G401 (cell line): ENCODE data around the gene HSD17B4. TPM values are rescaled to one million over a fixed set of nuclear protein-coding genes. Genes with fewer than 3 reads are reported as not detected.

Source experiments
- DNase-seq: peaks from one replicate; pipeline ENCODE4 v3.0.0-alpha.2; 2015; ENCODE audit warnings: low spot score
- in situ Hi-C: cut with HindIII; loops from 2 replicates; pipeline ENCODE4 v1.10.0; 2016; ENCODE audit warnings: low sequenced_read_pairs, mixed read lengths
- total RNA-seq: library from RNA; depleted of rRNA; stranded (reverse); fragments of >200 nt; shearing (Covaris generic); gene quantifications from 2 replicates; pipeline ENCODE4 v1.2.3, GENCODE V29; 2014; rRNA removed

HSD17B4 gene
- total RNA-seq, 1 experiment from 2014 or later, result 175 TPM

DNA sequence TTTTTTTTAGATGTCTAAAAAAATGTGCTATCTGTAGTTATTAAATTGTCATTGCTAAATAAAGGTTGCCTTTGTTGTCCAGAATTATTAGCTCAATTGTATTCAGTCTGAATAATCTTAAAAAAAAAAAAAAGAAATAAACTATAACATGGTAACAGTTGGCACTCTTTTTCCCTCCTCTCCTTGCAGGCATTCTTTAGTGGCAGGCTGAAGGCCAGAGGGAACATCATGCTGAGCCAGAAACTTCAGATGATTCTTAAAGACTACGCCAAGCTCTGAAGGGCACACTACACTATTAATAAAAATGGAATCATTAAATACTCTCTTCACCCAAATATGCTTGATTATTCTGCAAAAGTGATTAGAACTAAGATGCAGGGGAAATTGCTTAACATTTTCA, 89.4 kb downstream of the HSD17B4 start:
- DNase-seq, result peak; percentile 2
- in situ Hi-C loops, result no loop called here

DNA sequence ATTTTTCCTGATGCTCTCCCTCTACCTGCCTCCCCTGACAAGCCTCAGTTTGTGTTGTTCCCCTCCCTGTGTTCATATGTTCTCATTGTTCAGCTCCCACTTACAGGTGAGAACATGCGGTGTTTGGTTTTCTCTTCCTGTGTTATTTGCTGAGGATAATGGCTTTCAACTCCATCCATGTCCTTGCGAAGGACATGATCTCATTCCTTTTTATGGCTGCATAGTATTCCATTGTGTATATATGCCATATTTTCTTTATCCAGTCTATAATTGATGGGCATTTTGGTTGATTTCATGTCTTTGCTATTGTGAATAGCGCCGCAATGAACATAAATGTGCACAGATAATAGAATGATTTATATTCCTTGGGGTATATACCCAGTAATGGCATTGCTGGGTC, 99.5 kb downstream of the HSD17B4 start:
- in situ Hi-C loops, result no loop called here
- no peak for DNase-seq

DNA sequence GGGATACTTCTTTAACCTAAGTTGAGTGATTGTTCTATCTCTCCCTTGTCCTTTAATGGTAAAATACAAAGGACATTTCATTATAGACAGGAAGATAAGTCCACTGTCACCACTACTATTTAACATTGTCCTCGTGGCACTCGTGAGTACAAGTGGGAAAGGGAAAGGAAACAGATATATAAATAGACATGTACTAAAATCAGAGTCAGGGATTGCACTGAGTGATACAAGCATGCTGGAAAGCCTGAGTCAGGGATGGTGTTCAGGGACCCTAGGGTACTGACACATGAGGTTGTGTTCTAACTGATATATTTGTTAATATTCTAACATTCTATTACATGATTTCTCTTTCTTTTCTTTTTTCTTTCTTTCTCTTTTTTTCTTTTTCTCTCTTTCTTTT, 102.3 kb downstream of the HSD17B4 start:
- in situ Hi-C loops, result no loop called here

DNA sequence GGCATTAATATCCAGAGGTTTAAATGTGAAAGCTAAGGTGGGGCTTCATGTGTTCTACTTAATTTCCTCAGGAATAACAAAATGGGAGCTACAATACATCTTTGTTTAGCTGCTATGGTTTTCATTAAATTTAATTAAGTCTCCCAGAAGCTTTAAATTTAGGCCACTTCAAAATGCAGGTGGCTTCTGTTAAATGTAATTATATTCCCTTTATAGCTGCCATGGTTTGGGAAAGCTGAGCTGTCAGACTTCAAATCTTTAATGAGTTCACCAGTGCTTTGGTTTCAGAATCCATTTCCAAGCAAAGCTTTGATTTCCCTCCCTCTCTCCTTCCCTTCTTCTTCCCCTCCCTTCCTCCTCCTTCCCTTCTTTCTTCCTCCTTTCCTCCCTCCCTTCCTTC, 118.6 kb downstream of the HSD17B4 start:
- in situ Hi-C loops, result no loop called here
- DNase-seq, result no peak

More for the DNA sequence above, 102.3 kb downstream of the HSD17B4 start:
- no peak for DNase-seq

DNA sequence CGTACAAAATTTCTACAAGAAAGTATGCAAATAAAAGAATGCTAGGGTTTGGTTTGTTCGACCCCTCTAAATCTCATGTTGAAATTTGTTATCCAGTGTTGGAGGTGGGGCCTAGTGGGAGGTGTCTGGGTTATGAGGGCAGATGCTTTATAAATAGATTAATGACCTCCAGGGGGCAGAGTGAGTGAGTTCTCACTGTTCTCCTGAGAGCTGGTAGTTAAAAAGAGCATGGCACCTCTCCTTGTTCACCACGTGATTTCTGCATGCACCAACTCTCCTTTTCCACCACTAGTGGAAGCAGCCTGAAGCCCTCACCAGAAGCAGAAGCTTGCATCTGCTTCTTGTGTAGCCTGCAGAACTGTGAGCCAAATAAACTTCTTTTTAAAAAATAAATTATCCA, 126.6 kb downstream of the HSD17B4 start:
- in situ Hi-C loops, result no loop called here
- peak; percentile 8 for DNase-seq

DNA sequence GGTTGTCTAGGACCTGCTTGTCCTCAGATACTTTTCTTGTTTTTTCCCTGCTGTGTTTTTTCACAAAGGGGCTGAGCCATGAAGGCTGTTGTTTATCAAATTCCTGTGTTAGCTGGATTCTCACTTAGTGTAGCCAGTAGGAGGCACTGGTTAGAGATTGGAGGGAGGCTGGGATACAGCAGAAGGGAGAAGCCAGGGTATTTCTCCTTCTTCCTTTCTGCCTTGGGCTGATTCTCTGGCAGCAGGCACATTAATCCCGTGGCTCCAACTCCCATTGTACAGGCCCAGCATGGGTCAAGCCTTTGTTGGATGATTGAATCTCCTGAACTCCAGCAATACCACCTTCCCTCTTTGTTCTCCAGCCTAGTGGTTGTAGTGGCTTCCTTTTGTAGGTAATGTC, 130.7 kb downstream of the HSD17B4 start:
- in situ Hi-C loops, result no loop called here
- DNase-seq, result no peak

DNA sequence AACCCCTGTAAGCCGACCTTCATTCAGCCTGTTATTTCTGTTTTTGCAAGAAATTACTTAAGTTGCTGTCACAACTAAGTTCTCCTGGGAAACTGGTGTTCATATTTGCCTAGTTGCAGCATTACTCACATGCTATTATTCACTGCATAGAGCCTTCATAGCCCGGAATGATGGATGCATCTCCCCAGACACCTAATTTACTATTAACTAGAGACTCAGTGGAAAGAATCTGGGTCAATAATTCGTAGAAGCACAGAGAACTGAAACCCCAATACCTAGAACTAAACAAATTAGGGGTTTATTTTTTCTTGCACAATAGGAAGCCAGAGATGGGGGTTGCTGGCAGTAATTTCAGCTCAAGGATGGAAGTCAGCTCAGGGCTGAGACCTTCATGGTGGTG, 131.4 kb downstream of the HSD17B4 start:
- no peak for DNase-seq
- in situ Hi-C loops, result no loop called here

Other genes with a start within 250 kb of the HSD17B4 start
- gene TNFAIP8, start 96.5 kb upstream of the HSD17B4 start, total RNA-seq, result 22.6 and 39.4 TPM in 2 replicates
- not detected in 2 replicates for gene FAM170A, start 177.1 kb downstream of the HSD17B4 start, total RNA-seq